Left lung (tissue), 10 donors: ENCODE measurements around the gene OSBPL5. TPM values are rescaled to one million over a fixed set of nuclear protein-coding genes. Genes with fewer than 3 reads are reported as not detected.
A peak's percentile ranks its signal among the peaks of the same experiment; 100 is the strongest.

ENCODE experiments used
- ATAC-seq: fragments of 200-7000 bp; cut with Tn5 transposase; one replicate; pipeline ENCODE4 v1.9.1; 2020; ENCODE audit warnings: moderate library complexity
- DNase-seq, 4 donors: peaks; one replicate each; pipeline ENCODE4 v3.0.0-alpha.2; 2013 to 2020
- H3K27ac ChIP-seq, 2 donors: fragments of 200-600 bp; sonication (generic) in 1 of 2; one replicate each; pipeline versions ENCODE4 v1.5.0 to v1.8.0; 2020 to 2021
- H3K27me3 ChIP-seq, 2 donors: fragments of 200-600 bp; sonication (generic) in 1 of 2; one replicate each; pipeline versions ENCODE4 v1.5.0 to v1.8.0; 2020 to 2021
- H3K36me3 ChIP-seq, 2 donors: fragments of 200-600 bp; sonication (generic) in 1 of 2; one replicate each; pipeline versions ENCODE4 v1.5.0 to v1.8.0; 2020 to 2021
- H3K4me1 ChIP-seq, 2 donors: fragments of 200-600 bp; one replicate each; pipeline ENCODE4 v1.8.0; 2021
- H3K4me3 ChIP-seq, 2 donors: fragments of 200-600 bp; sonication (generic) in 1 of 2; one replicate each; pipeline versions ENCODE4 v1.5.0 to v1.8.0; 2020 to 2021; ENCODE audit warnings: mild to moderate bottlenecking in 1 of 2
- H3K9me3 ChIP-seq, 2 donors: fragments of 200-600 bp; sonication (generic) in 1 of 2; one replicate each; pipeline versions ENCODE4 v1.5.0 to v1.8.0; 2020 to 2021
- intact Hi-C, 2 donors: fragments of 100-400 bp; cut with DNase I; formaldehyde crosslinking; loops; one replicate each; pipeline versions ENCODE4 v1.11.2 to v1.14.2; 2022
- polyA plus RNA-seq, 6 donors: library from polyadenylated mRNA; unstranded; fragments of 120-200 nt; gene quantifications; one replicate each; pipeline ENCODE4 v1.2.1, GENCODE V29; 2013; ENCODE audit not compliant: insufficient read length in 6 of 6
- total RNA-seq, 2 donors: library from RNA; stranded (reverse); fragmentation: NEBNext Ultra II Directional; extraction: Animal tissue kit (Norgen Biotek cat#: 25700); gene quantifications; one replicate each; pipeline ENCODE4 v1.2.1, GENCODE V29; 2021
- TF ChIP-seq, protein P1 (sequence below), 2 donors: fragments of 200-600 bp; sonication (generic) in 1 of 2; IDR thresholded peaks; one replicate each; pipeline versions ENCODE4 v1.5.0 to v1.8.0; 2021; ENCODE audit warnings: antibody characterized with exemption in 2 of 2
- donor health status: DM: no; HTN: yes; CAD: no.
- donor health status: DM: no; HTN: no; CAD: no.

The OSBPL5 gene
- total and polyA plus RNA-seq, 8 donors, result 19.5 to 39.6 (median 30.4) TPM

DNA sequence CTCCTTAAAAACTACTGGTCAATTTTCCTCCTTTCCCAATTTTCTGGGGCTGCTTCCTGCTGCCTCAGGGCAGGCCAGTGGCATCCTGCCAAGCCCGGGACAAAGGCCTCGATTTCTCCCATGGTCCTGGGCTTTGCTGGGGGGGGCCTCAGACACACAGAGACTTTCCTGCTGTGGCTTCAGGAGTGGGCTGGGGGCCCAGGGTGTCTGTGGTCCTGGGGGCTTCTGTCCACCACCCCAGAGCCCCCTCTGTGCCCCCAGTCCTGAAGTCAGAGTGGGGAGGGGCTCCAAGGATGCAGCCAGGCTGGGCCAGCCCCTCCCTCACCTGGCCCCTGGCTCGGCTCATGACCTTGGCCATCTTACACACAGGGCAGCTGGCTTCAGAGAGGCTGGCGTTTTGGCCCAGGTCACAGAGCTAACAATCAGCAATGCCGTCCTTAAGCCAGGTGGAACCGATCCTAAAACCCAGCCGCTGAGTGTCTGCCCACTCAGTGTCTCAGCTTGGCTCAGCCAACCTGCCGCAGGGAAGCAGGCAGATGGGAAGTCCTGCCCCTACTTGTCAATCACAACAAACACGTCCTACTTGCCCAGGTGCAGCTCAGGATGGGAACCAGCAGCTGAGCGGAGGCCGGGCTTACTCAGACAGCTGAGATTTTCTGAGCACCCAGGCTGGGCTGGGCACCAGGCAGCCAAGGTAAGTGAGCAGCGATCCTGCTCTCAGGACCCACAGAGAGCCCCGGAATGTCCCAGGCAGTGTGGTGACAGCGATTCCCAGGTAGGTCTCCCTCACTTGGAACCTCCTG, 34.6 kb downstream of the OSBPL5 start:
- H3K4me3 ChIP-seq, result no peak overlapping the region
- DNase-seq (peak in 2 of 4 donors; percentile 31 to 62), ATAC-seq (no peak)
- TF ChIP-seq, protein P1, sequence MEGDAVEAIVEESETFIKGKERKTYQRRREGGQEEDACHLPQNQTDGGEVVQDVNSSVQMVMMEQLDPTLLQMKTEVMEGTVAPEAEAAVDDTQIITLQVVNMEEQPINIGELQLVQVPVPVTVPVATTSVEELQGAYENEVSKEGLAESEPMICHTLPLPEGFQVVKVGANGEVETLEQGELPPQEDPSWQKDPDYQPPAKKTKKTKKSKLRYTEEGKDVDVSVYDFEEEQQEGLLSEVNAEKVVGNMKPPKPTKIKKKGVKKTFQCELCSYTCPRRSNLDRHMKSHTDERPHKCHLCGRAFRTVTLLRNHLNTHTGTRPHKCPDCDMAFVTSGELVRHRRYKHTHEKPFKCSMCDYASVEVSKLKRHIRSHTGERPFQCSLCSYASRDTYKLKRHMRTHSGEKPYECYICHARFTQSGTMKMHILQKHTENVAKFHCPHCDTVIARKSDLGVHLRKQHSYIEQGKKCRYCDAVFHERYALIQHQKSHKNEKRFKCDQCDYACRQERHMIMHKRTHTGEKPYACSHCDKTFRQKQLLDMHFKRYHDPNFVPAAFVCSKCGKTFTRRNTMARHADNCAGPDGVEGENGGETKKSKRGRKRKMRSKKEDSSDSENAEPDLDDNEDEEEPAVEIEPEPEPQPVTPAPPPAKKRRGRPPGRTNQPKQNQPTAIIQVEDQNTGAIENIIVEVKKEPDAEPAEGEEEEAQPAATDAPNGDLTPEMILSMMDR (IDR thresholded peaks at IDR 0.05), result no peak
- no peaks in the 10 kb centered on the region for H3K27me3 ChIP-seq
- H3K9me3 ChIP-seq, result no peaks in the 10 kb centered on the region
- H3K36me3 ChIP-seq, result peaks cover 0 to 9% of the 10 kb centered on the region in 2 donors
- intact Hi-C loops, result no loop called here
- H3K4me1 ChIP-seq, result peaks cover 3 to 39% of the 10 kb centered on the region in 2 donors
- no peak overlapping the region for H3K27ac ChIP-seq

DNA sequence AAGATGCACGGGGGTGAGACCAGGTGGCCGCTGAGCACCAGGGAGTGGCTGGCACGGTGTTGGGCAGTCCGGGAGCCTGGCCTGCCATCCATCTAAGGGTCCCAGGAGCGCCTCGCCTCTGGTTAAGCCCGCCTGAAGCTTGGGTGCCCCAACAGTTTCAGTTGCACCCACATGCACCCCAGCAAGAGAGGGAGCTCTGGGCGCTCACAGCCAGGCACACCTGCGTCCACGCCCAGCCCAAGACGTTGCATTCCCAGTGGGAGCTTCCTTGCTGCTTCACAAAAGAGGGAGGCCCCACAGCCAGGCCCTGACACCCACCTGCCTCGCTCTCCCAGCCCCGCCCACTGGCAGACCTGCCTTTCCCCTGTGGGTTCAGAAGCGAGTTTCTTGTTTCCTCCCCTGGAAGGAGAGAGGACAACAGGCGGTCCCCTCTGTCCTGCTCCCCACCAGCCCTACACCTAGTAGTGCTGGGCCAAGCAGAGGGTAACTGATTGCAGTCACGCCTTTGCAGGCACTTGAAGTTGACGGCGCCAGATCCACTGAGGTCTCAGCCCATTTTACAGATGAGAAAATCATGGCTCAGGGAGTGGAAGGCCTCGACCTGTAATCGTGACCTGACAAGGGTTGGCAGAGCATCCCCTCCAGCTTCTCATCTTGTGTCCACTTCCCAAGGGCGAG, 35.4 kb downstream of the OSBPL5 start:
- Histone ChIP-seq H3K9me3 (no peaks in the 10 kb centered on the region), H3K4me3 (no peak overlapping the region), H3K36me3 (peaks cover 0 to 9% of the 10 kb centered on the region in 2 donors), H3K27me3 (no peaks in the 10 kb centered on the region), H3K4me1 (peaks cover 3 to 39% of the 10 kb centered on the region in 2 donors), H3K27ac (no peak overlapping the region)
- DNase-seq (peak in 2 of 4 donors; percentile 28 to 58), ATAC-seq (no peak)
- intact Hi-C loops, result no loop called here
- TF ChIP-seq, protein P1 (IDR thresholded peaks at IDR 0.05), result no peak

DNA sequence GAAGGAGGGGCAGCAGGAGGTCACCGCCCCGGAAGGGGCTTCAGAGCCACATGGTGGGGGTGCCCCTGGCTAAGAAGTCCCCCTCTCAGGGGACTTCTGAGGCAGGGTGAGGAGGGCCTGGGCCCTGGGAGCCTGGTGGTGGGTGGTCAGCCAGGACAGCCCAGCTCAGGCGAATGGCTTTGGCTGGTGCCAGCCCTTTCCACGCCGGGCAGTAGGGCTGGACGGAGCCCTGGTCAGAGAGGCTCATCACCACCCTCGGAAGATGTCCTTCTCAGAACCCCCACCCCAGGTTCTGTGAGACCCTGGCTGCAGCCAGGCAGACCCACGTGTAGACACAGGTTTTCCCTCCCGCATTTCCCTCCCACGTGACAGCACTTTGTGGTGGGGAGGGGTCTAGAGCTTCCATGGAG, 35.9 kb downstream of the OSBPL5 start:
- no peak for DNase-seq

DNA sequence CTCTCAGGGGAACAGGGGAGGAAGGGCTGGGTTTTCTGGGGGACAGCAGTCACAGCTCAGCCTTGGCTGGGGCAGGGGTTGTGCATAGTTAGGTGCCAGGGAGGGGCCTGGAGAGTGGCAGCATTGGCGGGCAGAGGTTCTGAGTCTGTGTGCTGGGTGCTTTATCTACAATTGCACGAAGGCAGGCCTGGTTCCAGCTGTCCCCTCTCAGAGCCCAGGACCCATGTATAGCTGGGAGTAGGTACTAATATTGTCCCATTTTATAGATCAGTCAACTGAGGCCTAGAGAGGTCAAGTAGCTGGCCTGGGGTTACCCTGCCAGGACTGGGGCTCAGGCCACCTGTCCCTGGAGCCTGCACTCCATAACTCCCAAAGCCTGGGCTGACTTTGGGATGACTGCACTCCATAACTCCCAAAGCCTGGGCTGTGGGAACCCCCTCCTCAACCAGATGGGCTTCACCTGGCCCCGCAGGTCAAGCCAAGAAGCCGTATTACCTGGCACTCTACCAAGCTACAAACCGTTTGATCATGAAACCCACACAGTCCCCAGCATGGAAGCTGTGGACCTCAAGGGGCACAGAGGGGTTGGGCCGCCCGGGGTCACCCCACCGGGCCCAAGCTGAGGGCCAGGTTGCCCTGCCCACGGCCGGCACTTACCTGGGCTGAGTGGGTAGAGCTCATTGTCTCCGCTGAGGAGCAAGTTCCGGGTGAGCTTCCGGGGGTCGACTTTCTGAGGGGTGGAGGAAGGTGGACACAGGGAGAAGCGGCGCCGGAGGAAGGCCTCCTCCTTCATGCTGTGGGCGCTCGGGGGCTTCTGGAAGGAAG, 36.5 kb downstream of the OSBPL5 start:
- H3K9me3 ChIP-seq, result no peaks in the 10 kb centered on the region
- intact Hi-C loops, result no loop called here
- H3K27me3 ChIP-seq, result no peaks in the 10 kb centered on the region
- TF ChIP-seq, protein P1 (IDR thresholded peaks at IDR 0.05), result no peak
- H3K27ac ChIP-seq, result no peak overlapping the region
- peak in 2 of 4 donors; percentile 24 to 71 for DNase-seq
- no peak for ATAC-seq
- H3K4me3 ChIP-seq, result no peak overlapping the region
- peaks cover 0 to 15% of the 10 kb centered on the region in 2 donors for H3K36me3 ChIP-seq
- peaks cover 12 to 39% of the 10 kb centered on the region in 2 donors for H3K4me1 ChIP-seq

More for the DNA sequence above, 35.9 kb downstream of the OSBPL5 start:
- H3K27me3 ChIP-seq, result no peaks in the 10 kb centered on the region
- H3K4me3 ChIP-seq, result no peak overlapping the region
- H3K36me3 ChIP-seq, result peaks cover 0 to 9% of the 10 kb centered on the region in 2 donors
- intact Hi-C loops, result no loop called here
- no peak for ATAC-seq
- H3K9me3 ChIP-seq, result no peaks in the 10 kb centered on the region
- TF ChIP-seq, protein P1 (IDR thresholded peaks at IDR 0.05), result no peak
- H3K4me1 ChIP-seq, result peaks cover 6 to 39% of the 10 kb centered on the region in 2 donors
- H3K27ac ChIP-seq, result no peak overlapping the region
